ENCODE measurements around the gene MYADM.

DNA sequence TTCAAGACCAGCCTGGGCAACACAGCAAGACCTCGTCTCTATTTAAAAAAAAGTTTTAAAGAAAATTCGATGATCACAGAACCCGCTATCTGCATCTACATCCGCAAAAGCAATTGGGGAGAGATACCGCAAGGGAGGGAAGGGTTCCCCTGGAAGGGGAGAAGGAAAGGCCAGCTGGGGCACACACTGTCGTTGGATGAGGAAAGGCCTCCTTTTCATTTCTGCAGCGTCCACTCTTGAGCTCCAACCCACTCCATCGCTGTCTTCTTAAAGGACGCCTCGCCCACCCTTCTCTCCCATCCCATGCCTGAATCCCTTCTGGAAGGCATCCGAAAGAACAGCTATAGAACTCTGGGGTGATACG, 11.1 kb downstream of the MYADM start:
- TF ChIP-seq ZFP90 (CRISPR knock-in tag; IDR thresholded peaks at IDR 0.05; ENCODE audit: borderline replicate concordance), result no peak
- TF ChIP-seq ZNF24 (IDR thresholded peaks at IDR 0.05), result no peak
- no peak for TF ChIP-seq JUNB (CRISPR knock-in tag; IDR thresholded peaks at IDR 0.05; ENCODE audit: borderline replicate concordance)
- TF ChIP-seq JUN (CRISPR knock-in tag; IDR thresholded peaks at IDR 0.05), result no peak
- TF ChIP-seq EZH2 (conservative IDR thresholded peaks at IDR 0.05; ENCODE audit: low read depth, low read length), result no peak
- TF ChIP-seq YY1 (IDR thresholded peaks at IDR 0.05; ENCODE audit: insufficient read depth, insufficient replicate concordance, low read depth, low read length), result no peak
- no peak for TF ChIP-seq ZBTB3 (CRISPR knock-in tag; IDR thresholded peaks at IDR 0.05; ENCODE audit: borderline replicate concordance, low read depth)
- TF ChIP-seq, protein P1, sequence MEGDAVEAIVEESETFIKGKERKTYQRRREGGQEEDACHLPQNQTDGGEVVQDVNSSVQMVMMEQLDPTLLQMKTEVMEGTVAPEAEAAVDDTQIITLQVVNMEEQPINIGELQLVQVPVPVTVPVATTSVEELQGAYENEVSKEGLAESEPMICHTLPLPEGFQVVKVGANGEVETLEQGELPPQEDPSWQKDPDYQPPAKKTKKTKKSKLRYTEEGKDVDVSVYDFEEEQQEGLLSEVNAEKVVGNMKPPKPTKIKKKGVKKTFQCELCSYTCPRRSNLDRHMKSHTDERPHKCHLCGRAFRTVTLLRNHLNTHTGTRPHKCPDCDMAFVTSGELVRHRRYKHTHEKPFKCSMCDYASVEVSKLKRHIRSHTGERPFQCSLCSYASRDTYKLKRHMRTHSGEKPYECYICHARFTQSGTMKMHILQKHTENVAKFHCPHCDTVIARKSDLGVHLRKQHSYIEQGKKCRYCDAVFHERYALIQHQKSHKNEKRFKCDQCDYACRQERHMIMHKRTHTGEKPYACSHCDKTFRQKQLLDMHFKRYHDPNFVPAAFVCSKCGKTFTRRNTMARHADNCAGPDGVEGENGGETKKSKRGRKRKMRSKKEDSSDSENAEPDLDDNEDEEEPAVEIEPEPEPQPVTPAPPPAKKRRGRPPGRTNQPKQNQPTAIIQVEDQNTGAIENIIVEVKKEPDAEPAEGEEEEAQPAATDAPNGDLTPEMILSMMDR (CRISPR knock-in tag; IDR thresholded peaks at IDR 0.05), result no peak
- TF ChIP-seq MAFF (IDR thresholded peaks at IDR 0.05; ENCODE audit: low read depth, low read length), result no peak
- TF ChIP-seq, protein P2, sequence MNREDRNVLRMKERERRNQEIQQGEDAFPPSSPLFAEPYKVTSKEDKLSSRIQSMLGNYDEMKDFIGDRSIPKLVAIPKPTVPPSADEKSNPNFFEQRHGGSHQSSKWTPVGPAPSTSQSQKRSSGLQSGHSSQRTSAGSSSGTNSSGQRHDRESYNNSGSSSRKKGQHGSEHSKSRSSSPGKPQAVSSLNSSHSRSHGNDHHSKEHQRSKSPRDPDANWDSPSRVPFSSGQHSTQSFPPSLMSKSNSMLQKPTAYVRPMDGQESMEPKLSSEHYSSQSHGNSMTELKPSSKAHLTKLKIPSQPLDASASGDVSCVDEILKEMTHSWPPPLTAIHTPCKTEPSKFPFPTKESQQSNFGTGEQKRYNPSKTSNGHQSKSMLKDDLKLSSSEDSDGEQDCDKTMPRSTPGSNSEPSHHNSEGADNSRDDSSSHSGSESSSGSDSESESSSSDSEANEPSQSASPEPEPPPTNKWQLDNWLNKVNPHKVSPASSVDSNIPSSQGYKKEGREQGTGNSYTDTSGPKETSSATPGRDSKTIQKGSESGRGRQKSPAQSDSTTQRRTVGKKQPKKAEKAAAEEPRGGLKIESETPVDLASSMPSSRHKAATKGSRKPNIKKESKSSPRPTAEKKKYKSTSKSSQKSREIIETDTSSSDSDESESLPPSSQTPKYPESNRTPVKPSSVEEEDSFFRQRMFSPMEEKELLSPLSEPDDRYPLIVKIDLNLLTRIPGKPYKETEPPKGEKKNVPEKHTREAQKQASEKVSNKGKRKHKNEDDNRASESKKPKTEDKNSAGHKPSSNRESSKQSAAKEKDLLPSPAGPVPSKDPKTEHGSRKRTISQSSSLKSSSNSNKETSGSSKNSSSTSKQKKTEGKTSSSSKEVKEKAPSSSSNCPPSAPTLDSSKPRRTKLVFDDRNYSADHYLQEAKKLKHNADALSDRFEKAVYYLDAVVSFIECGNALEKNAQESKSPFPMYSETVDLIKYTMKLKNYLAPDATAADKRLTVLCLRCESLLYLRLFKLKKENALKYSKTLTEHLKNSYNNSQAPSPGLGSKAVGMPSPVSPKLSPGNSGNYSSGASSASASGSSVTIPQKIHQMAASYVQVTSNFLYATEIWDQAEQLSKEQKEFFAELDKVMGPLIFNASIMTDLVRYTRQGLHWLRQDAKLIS (CRISPR knock-in tag; IDR thresholded peaks at IDR 0.05), result no peak

Data from HepG2 (cell line).